Measurements from ENCODE around the gene KCNQ5. TPM values are rescaled to one million over a fixed set of nuclear protein-coding genes. Genes with fewer than 3 reads are reported as not detected.

The KCNQ5 gene
- total RNA-seq, 2 experiments from 2014 or later: 2.1 to 2.5 TPM

- no peaks in the 10 kb centered on the region for H3K4me1 Mint-ChIP-seq (ENCODE audit: low read depth)
- no peak overlapping the region for H3K4me3 ChIP-seq (ENCODE audit: low read length)
- no peaks in the 10 kb centered on the region for H3K4me1 ChIP-seq (ENCODE audit: insufficient read depth, low read length)
- ChIA-PET POLR2A (no interaction called here), CTCF (no interaction called here)
- no peaks in the 10 kb centered on the region for H3K27me3 ChIP-seq (ENCODE audit: control insufficient read depth in 1 of 2, insufficient read depth in 2 of 2, low read length in 2 of 2)
- no peak overlapping the region for H3K4me3 Mint-ChIP-seq
- TF ChIP-seq CTCF (IDR thresholded peaks at IDR 0.05): no peak
- no peaks in the 10 kb centered on the region for H3K36me3 ChIP-seq (ENCODE audit: insufficient read depth, low read length)
- H3K9me3 Mint-ChIP-seq: no peaks in the 10 kb centered on the region
- no peaks in the 10 kb centered on the region for H3K9me3 ChIP-seq (ENCODE audit: control insufficient read depth in 1 of 2, insufficient read depth in 1 of 2, low read length in 2 of 2)
- intact Hi-C loops (cut with DNase I, micrococcal nuclease): no loop called here
- no peak for DNase-seq
- ATAC-seq (ENCODE audit: poor library complexity): no peak
- H3K27me3 Mint-ChIP-seq: no peaks in the 10 kb centered on the region
- no peak overlapping the region for H3K27ac Mint-ChIP-seq
- no peaks in the 10 kb centered on the region for H3K36me3 Mint-ChIP-seq (ENCODE audit: low read depth)
- H3K27ac ChIP-seq (ENCODE audit: low read depth in 1 of 2, low read length in 2 of 2): no peak overlapping the region
Observed at GRCh38 chr6:72916906-72917305, 295.0 kb downstream of the KCNQ5 start.

DNA sequence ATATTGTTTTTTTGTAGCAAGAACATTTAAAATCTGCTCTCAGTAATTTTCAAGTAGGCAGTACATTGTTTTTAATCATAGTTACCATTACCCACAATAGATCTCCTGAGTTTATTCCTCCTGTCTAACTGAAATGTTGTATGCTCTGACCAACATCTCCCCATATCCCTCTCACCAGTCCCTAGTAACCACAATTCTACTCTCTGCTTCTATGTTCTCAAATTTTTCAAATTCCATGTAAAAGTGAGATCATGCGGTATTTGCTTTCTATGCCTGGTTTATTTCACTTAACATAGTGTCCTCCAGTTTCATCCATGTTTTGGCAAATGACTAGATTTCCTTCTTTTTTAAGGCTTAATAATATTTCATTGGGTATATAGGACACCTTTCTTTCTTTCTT, 300.5 kb downstream of the KCNQ5 start:
- intact Hi-C loops (cut with DNase I, micrococcal nuclease): no loop called here
- no peak for DNase-seq
- no peak for TF ChIP-seq CTCF (IDR thresholded peaks at IDR 0.05)
- no peak for ATAC-seq (ENCODE audit: poor library complexity)
- Histone ChIP-seq H3K4me3 (ENCODE audit: low read length) (no peak overlapping the region), H3K36me3 (ENCODE audit: insufficient read depth, low read length) (no peaks in the 10 kb centered on the region), H3K4me1 (ENCODE audit: insufficient read depth, low read length) (no peaks in the 10 kb centered on the region), H3K9me3 (ENCODE audit: control insufficient read depth in 1 of 2, insufficient read depth in 1 of 2, low read length in 2 of 2) (no peaks in the 10 kb centered on the region), H3K27me3 (ENCODE audit: control insufficient read depth in 1 of 2, insufficient read depth in 2 of 2, low read length in 2 of 2) (no peaks in the 10 kb centered on the region), H3K27ac (ENCODE audit: low read depth in 1 of 2, low read length in 2 of 2) (no peak overlapping the region)
- no peaks in the 10 kb centered on the region for H3K27me3 Mint-ChIP-seq
- H3K4me3 Mint-ChIP-seq: no peak overlapping the region
- H3K27ac Mint-ChIP-seq: no peak overlapping the region
- POLR2A ChIA-PET: no interaction called here
- no peaks in the 10 kb centered on the region for H3K36me3 Mint-ChIP-seq (ENCODE audit: low read depth)
- no peaks in the 10 kb centered on the region for H3K4me1 Mint-ChIP-seq (ENCODE audit: low read depth)
- CTCF ChIA-PET: no interaction called here
- H3K9me3 Mint-ChIP-seq: no peaks in the 10 kb centered on the region

GRCh38 chr6:72925136-72925535, 303.3 kb downstream of the KCNQ5 start:
- CTCF ChIA-PET: no interaction called here
- H3K4me1 Mint-ChIP-seq (ENCODE audit: low read depth): no peaks in the 10 kb centered on the region
- no peaks in the 10 kb centered on the region for H3K27me3 ChIP-seq (ENCODE audit: control insufficient read depth in 1 of 2, insufficient read depth in 2 of 2, low read length in 2 of 2)
- no peak for DNase-seq
- no peak for ATAC-seq (ENCODE audit: poor library complexity)
- H3K4me3 Mint-ChIP-seq: no peak overlapping the region
- no peak overlapping the region for H3K27ac ChIP-seq (ENCODE audit: low read depth in 1 of 2, low read length in 2 of 2)
- H3K36me3 Mint-ChIP-seq (ENCODE audit: low read depth): no peaks in the 10 kb centered on the region
- H3K4me1 ChIP-seq (ENCODE audit: insufficient read depth, low read length): no peaks in the 10 kb centered on the region
- intact Hi-C loops (cut with DNase I, micrococcal nuclease): no loop called here
- no peak overlapping the region for H3K27ac Mint-ChIP-seq
- H3K4me3 ChIP-seq (ENCODE audit: low read length): no peak overlapping the region
- no peaks in the 10 kb centered on the region for H3K9me3 ChIP-seq (ENCODE audit: control insufficient read depth in 1 of 2, insufficient read depth in 1 of 2, low read length in 2 of 2)
- no peak for TF ChIP-seq CTCF (IDR thresholded peaks at IDR 0.05)
- POLR2A ChIA-PET: no interaction called here
- no peaks in the 10 kb centered on the region for H3K27me3 Mint-ChIP-seq
- no peaks in the 10 kb centered on the region for H3K9me3 Mint-ChIP-seq
- H3K36me3 ChIP-seq (ENCODE audit: insufficient read depth, low read length): no peaks in the 10 kb centered on the region

All from CD4-positive, alpha-beta T cell (primary cell).